HT-29 (cell line): ENCODE data around the gene SUPT20HL1. TPM values are rescaled to one million over a fixed set of nuclear protein-coding genes. Genes with fewer than 3 reads are reported as not detected.

Experiments
- DNase-seq: peaks from one replicate; pipeline ENCODE4 v3.0.0-alpha.2; 2015; ENCODE audit warnings: low spot score
- total RNA-seq: library from RNA; depleted of rRNA; stranded (reverse); fragments of >200 nt; shearing (Covaris generic); gene quantifications from 2 replicates; pipeline ENCODE4 v1.2.3, GENCODE V29; 2014; rRNA removed

The SUPT20HL1 gene
- total RNA-seq, 1 experiment from 2014 or later = not detected

DNA sequence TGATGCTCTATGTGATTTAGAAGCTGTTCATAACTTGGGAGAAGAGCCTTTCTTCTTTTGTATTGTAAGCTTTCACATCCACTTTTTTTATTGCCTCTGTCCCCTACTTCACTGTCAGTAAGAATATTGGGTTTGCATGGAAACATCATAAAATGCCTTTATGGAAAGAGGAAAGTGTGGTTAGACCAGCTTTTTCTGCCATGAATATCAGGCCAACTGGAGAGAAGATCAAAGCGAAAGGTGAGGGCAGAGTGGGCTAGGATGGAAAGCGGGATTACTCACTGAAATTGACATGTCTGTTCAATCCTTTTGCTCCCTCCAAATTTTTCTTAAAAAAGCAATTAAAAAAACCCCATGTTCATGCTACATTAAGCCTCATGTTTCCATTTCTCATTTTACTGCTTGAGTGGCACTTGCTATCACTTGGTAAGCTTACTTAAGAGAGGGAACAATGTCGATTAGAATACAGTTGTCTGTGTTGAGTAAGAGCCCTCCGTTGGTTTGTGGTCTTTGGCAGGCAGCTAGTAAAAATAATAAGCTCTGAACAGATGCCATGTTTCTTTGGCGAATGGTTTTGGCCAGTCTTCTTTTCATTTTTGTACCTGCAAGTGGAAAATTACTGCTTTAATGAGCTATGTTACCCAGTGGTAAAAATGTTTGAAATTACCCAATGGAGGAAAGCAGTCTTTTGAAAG lies 35.9 kb downstream of the SUPT20HL1 start:
- no peak for DNase-seq

DNA sequence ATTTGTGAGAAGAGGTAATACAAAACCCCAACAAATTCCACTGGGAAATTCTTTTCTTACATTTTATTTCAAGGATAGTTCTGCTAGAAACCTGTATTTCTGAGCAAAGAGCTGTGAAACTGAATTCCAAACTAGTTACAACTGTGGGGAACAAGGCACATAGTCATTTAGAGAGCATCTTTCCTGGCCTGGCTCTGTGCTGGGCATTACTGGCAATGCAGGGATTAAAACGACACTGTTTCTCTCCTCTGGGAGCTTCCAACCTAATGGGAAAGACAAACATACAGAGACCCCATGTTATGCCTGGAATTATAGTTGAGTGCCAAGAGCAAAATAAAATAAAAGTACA lies 36.5 kb downstream of the SUPT20HL1 start:
- no peak for DNase-seq

DNA sequence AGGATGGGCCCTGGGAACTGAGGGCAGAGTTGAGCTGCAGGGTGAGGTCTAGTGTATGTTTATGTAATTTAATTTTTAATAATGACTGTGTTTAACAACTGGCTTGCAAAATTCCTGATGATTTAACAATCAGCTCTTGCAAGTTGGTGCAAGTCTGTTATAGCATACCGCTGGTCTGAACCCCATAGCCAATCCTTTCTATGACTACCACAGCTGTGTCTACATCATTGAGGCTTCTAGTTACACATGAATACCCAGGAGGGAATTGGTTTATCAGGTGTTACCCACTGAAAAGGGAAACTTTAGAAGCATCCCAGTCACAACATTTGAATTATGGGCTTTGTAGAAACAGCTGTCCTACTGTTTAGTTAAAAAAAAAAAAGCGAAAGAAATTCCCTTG lies 38.3 kb downstream of the SUPT20HL1 start:
- DNase-seq = no peak

DNA sequence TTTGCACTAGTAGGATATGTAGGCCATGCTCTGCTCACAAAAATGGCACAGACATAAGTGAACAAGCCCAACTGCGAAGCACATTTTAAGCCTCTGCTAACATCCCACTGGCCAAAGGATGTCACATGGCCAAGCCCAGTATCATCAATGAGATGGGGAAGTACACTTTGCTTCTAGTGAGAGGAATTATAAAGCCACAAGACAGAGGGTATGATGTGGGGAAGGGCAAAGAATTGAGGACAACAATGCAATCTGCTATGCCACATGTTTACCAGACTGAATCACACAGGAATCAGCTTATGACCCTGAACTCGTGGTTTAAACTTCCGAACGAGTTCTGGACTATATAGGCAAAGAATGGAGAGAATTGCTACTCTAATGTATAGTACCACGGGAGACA lies 39.1 kb downstream of the SUPT20HL1 start:
- DNase-seq = no peak

DNA sequence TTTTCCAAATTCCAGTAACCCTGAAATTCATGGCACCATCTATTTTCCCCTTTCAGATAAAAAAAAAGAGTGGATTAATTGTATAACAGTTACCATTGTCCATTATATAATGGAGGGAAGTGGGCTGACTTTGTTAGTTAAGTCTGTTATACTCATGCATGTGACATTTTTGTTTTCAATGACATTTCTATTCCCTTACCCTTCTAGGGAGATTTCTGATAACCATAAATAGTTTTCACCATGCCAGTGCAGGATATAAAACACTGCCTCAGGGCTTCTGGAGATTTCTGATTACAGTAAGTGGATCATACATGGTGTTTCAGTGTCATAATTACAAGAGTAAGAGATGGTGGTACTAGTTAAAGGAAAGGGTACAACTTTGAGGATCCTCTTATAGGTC lies 45.5 kb downstream of the SUPT20HL1 start:
- DNase-seq = no peak

Other genes with a start within 250 kb of the SUPT20HL1 start
- 10.5 and 11.9 TPM in 2 replicates for gene ZFX, start 210.9 kb upstream of the SUPT20HL1 start, total RNA-seq
- gene SUPT20HL2, start 46.6 kb upstream of the SUPT20HL1 start, total RNA-seq = not detected in 2 replicates
- gene PDK3, start 104.6 kb downstream of the SUPT20HL1 start, total RNA-seq = 2.0 and 2.1 TPM in 2 replicates